Right forelimb (tissue), 1 donor: ENCODE results near the gene GALNT9.
"Not testable (repeated sequence)": the region's sequence is repeated elsewhere in the genome, so short reads cannot be mapped to it uniquely, and the experiment has no call there.

ENCODE experiments used
- DNase-seq: peaks from one replicate; pipeline ENCODE4 v3.0.0-alpha.2; 2018

The GALNT9 gene

GRCh38 chr12:132210223-132211055, 119.0 kb downstream of the GALNT9 start:
- DNase-seq, result no peak

- no peak for DNase-seq
These were observed 119.7 kb downstream of the GALNT9 start for GRCh38 chr12:132209619-132210222.

- DNase-seq, result no peak
These were observed 121.1 kb downstream of the GALNT9 start for GRCh38 chr12:132208153-132208823.

GRCh38 chr12:132207083-132207775, 122.2 kb downstream of the GALNT9 start:
- no peak for DNase-seq

GRCh38 chr12:132206046-132206434, 123.3 kb downstream of the GALNT9 start:
- DNase-seq, result no peak

GRCh38 chr12:132205271-132206045, 123.9 kb downstream of the GALNT9 start:
- no peak for DNase-seq

GRCh38 chr12:132204793-132205270, 124.6 kb downstream of the GALNT9 start:
- DNase-seq, result no peak

- DNase-seq, result no peak
These were observed 125.2 kb downstream of the GALNT9 start for GRCh38 chr12:132204063-132204792.

GRCh38 chr12:132202929-132203721, 126.3 kb downstream of the GALNT9 start:
- DNase-seq, result no peak

- no peak for DNase-seq
These were observed 127.8 kb downstream of the GALNT9 start for GRCh38 chr12:132201391-132202120.

GRCh38 chr12:132200800-132201199, 128.6 kb downstream of the GALNT9 start:
- no peak for DNase-seq

GRCh38 chr12:132199526-132200319, 129.7 kb downstream of the GALNT9 start:
- DNase-seq, result no peak

- DNase-seq, result no peak
These were observed 130.3 kb downstream of the GALNT9 start for GRCh38 chr12:132199101-132199500.

- peak; percentile 52 for DNase-seq
These were observed 131.6 kb downstream of the GALNT9 start for GRCh38 chr12:132197581-132198354.

- no peak for DNase-seq
These were observed 132.5 kb downstream of the GALNT9 start for GRCh38 chr12:132196873-132197390.

GRCh38 chr12:132196038-132196872, 133.1 kb downstream of the GALNT9 start:
- peak; percentile 52 for DNase-seq

- DNase-seq, result not testable (repeated sequence)
These were observed 134.1 kb downstream of the GALNT9 start for GRCh38 chr12:132195242-132195641.
